Measurements from ENCODE around the gene USP6NL.

- peak; percentile 27 for TF ChIP-seq CTCF (IDR thresholded peaks at IDR 0.05)
- no peak for TF ChIP-seq EZH2 (IDR thresholded peaks at IDR 0.05)
- no peak for TF ChIP-seq EZH2phosphoT487 (IDR thresholded peaks at IDR 0.05)
Measured at GRCh38 chr10:11411926-11412545, 199.4 kb downstream of the USP6NL start.
